Heart left ventricle (tissue), 13 donors: Measurements from ENCODE around the gene LPCAT2.

Source experiments
- POLR2A ChIP-seq, 2 donors: fragments of 450-650 bp; IDR thresholded peaks; one replicate each; pipeline ENCODE4 v1.6.1; 2017; ENCODE audit warnings: antibody characterized with exemption in 2 of 2, mild to moderate bottlenecking in 2 of 2, moderate library complexity in 2 of 2
- TF ChIP-seq, protein P1 (sequence below), 12 donors: fragments of 200-600 bp; sonication (generic) in 4 of 12; IDR thresholded peaks; one replicate each; pipeline versions ENCODE4 v1.5.0 to v1.8.0; 2018 to 2022; ENCODE audit warnings: antibody characterized with exemption in 12 of 12, mild to moderate bottlenecking in 5 of 12
- donor health status: ischemic (EF 13 %, LVEDD 7.1; RV severe dilation, severe dysfunction).
- donor health status: DM: no; HTN: yes; CAD: no.
- donor health status: DM: no; HTN: no; CAD: no.
- donor health status: ischemic (EF 25% LVEDD 6.9; RV normal size, moderate dysfunction).
- donor health status: ischemic (EF 25% LVEDD 5.7; RV mildly dilated, moderate dysfunction).
- donor health status: ischemic (EF 35%, LVEDD 5.7; RV mildly dilated, moderate dysfunction).
- donor health status: nonischemic (EF 11% LVEDD 7.7; RV severe dilation, severe dysfunction).
- donor health status: DM: yes; HTN: yes; CAD: no.
- donor health status: PGD.
- donor health status: ischemic (EF 29% LVEDD 5.4; RV normal size, mild dysfunction).
- donor health status: nonischemic (EF 23%, LVEDD 6.1; RV moderate dilation, normal function).

DNA sequence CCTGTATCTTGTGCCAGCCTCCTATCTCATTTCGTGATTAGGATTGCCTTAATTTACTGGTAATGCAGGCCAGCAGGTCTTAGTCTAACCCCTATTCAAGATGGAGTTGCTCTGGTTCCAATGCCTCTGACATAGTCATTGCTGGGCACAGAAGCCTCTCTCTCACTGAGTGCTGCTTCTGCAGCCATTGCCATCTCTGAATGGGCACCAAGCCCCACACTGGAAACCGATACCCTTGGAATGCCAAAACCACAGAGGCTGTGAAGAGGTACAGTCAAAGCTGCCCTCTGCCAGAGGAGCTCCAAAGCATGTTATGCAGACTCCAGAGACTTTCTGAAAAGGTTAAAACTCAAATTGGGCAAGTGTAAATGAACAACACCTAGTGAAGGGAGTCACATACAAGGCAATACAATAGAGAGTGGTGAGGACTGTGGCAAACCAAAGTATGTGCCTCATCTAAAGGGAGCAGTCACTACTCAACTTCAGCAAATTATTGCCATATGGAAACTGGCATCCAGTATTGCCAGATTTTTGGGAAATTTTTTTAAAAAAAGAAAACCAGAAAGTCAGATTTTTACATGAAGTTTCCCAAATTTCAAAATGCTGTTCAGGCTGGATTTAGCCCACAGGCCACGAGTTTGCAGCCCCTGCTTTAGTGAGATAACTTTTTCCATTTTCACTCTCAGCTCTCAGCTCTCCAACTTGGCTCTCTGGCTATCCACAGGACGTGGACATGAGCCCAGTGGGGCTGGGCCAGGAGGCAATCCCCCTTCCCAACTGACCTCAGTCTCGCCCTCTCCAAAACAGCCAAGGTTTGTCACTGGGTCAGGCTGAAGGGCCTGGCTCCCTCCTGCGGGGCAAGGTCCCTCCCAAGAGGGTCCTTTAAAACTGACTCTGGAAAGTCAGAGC, 32.0 kb upstream of the LPCAT2 start:
- TF ChIP-seq, protein P1, sequence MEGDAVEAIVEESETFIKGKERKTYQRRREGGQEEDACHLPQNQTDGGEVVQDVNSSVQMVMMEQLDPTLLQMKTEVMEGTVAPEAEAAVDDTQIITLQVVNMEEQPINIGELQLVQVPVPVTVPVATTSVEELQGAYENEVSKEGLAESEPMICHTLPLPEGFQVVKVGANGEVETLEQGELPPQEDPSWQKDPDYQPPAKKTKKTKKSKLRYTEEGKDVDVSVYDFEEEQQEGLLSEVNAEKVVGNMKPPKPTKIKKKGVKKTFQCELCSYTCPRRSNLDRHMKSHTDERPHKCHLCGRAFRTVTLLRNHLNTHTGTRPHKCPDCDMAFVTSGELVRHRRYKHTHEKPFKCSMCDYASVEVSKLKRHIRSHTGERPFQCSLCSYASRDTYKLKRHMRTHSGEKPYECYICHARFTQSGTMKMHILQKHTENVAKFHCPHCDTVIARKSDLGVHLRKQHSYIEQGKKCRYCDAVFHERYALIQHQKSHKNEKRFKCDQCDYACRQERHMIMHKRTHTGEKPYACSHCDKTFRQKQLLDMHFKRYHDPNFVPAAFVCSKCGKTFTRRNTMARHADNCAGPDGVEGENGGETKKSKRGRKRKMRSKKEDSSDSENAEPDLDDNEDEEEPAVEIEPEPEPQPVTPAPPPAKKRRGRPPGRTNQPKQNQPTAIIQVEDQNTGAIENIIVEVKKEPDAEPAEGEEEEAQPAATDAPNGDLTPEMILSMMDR (IDR thresholded peaks at IDR 0.05), result no peak
- TF ChIP-seq POLR2A (IDR thresholded peaks at IDR 0.05), result no peak
